ENCODE data around the gene PBX2.

GRCh38 chr6:32190054-32190851 is at the start of gene PBX2:
- no peak for TF ChIP-seq CTCF (IDR thresholded peaks at IDR 0.05; ENCODE audit: low read length)
- TF ChIP-seq EZH2phosphoT487 (IDR thresholded peaks at IDR 0.05; ENCODE audit: low read length) = no peak
- TF ChIP-seq EZH2 (optimal IDR thresholded peaks at IDR 0.05; ENCODE audit: low read depth, low read length) = no peak

Measured in MM.1S (cell line).